Measurements from ENCODE around the gene ADAMTSL1. TPM values are rescaled to one million over a fixed set of nuclear protein-coding genes. Genes with fewer than 3 reads are reported as not detected.

The ADAMTSL1 gene
- total and polyA plus RNA-seq, 2 donors (not counting 3 experiments of a cell fraction or from before 2014, with no cell fraction given): 15.0 to 18.4 TPM

- TF ChIP-seq EZH2 (IDR thresholded peaks at IDR 0.05; ENCODE audit: borderline replicate concordance, low read depth, low read length, severe bottlenecking) (no peak), JUN (IDR thresholded peaks at IDR 0.05; ENCODE audit: borderline replicate concordance, insufficient read depth, insufficient read length, low read depth) (no peak), POLR2A (IDR thresholded peaks at IDR 0.05; ENCODE audit: low read depth, low read length) (no peak), GATA2 (IDR thresholded peaks at IDR 0.05; ENCODE audit: insufficient read depth, insufficient read length, low read depth, low read length) (no peak), POLR2AphosphoS5 (IDR thresholded peaks at IDR 0.05; ENCODE audit: insufficient read depth, low read depth, low read length) (no peak)
- Histone ChIP-seq H3K4me1 (ENCODE audit: control insufficient read depth, extremely low read depth, insufficient read depth, low read length) (no peaks in the 10 kb centered on the region), H3K27me3 (ENCODE audit: control insufficient read depth in 2 of 2, insufficient read depth in 2 of 2, low read length in 2 of 2) (peaks cover 6% of the 10 kb centered on the region in 2 experiments), H3K27ac (ENCODE audit: insufficient read depth, low read depth, low read length) (no peak overlapping the region), H2AFZ (ENCODE audit: low read depth, low read length) (no peak overlapping the region), H3K9me3 (replicated peaks; ENCODE audit: control insufficient read depth, insufficient read depth, low read length) (no peaks in the 10 kb centered on the region), H3K9me1 (replicated peaks; ENCODE audit: control insufficient read depth, extremely low read depth, insufficient read depth, low read length) (no peaks in the 10 kb centered on the region), H3K36me3 (ENCODE audit: control insufficient read depth in 2 of 2, extremely low read depth in 1 of 2, insufficient read depth in 2 of 2, low read length in 2 of 2) (no peaks in the 10 kb centered on the region), H3K79me2 (ENCODE audit: control insufficient read depth, insufficient read depth, low read length) (no peaks in the 10 kb centered on the region), H3K4me2 (ENCODE audit: insufficient read depth, low read length) (no peak overlapping the region), H4K20me1 (replicated peaks; ENCODE audit: control insufficient read depth, extremely low read depth, insufficient read depth, low read length) (no peaks in the 10 kb centered on the region), H3K9ac (replicated peaks; ENCODE audit: extremely low read depth, insufficient read depth, low read length) (no peak overlapping the region), H3K4me3 (replicated peaks in 1 of 3; ENCODE audit: insufficient read depth in 1 of 3, low read depth in 1 of 3, low read length in 3 of 3) (no peak overlapping the region)
- DNase-seq (ENCODE audit: low read depth, low spot score): no peak
- intact Hi-C loops (cut with micrococcal nuclease): no loop called here
- no TSS peak for BruUV-seq (replicated peaks)
- dilution Hi-C loops (cut with MboI; ENCODE audit: extremely low pct_ligation_motif_present, low sequenced_read_pairs): no loop called here
- POLR2A ChIA-PET: no interaction called here
- no peak for FAIRE-seq
- CTCF ChIA-PET: interaction anchor here (0.6 kb wide), 1 partner anchor 539 kb away, joined by 3 read pairs; no protein-coding TSS in a partner anchor
Observed at GRCh38 chr9:18951936-18952335, 478.0 kb downstream of the ADAMTSL1 start.

- no peak overlapping the region for H3K4me3 ChIP-seq (replicated peaks in 1 of 3; ENCODE audit: insufficient read depth in 1 of 3, low read depth in 1 of 3, low read length in 3 of 3)
- no peak overlapping the region for H2AFZ ChIP-seq (ENCODE audit: low read depth, low read length)
- no peaks in the 10 kb centered on the region for H4K20me1 ChIP-seq (replicated peaks; ENCODE audit: control insufficient read depth, extremely low read depth, insufficient read depth, low read length)
- ChIA-PET POLR2A (no interaction called here), CTCF (interaction anchor here (0.6 to 1.1 kb wide), 2 partner anchors 79 to 94 kb away, joined by 3 to 4 read pairs; no protein-coding TSS in a partner anchor)
- no peak for TF ChIP-seq MAX (IDR thresholded peaks at IDR 0.05; ENCODE audit: insufficient read depth, insufficient read length)
- no peak for TF ChIP-seq EZH2 (IDR thresholded peaks at IDR 0.05; ENCODE audit: borderline replicate concordance, low read depth, low read length, severe bottlenecking)
- TF ChIP-seq GATA2 (IDR thresholded peaks at IDR 0.05; ENCODE audit: insufficient read depth, insufficient read length, low read depth, low read length): no peak
- no peak for TF ChIP-seq CTCF (IDR thresholded peaks at IDR 0.05; ENCODE audit: extremely low read depth in 1 of 2, insufficient read depth in 1 of 2, low read depth in 1 of 2, low read length in 2 of 2)
- no peak for TF ChIP-seq POLR2AphosphoS5 (IDR thresholded peaks at IDR 0.05; ENCODE audit: insufficient read depth, low read depth, low read length)
- TF ChIP-seq POLR2A (IDR thresholded peaks at IDR 0.05; ENCODE audit: low read depth, low read length): no peak
- TF ChIP-seq JUN (IDR thresholded peaks at IDR 0.05; ENCODE audit: borderline replicate concordance, insufficient read depth, insufficient read length, low read depth): no peak
- TF ChIP-seq MYC (IDR thresholded peaks at IDR 0.05; ENCODE audit: low read depth, low read length): no peak
- TF ChIP-seq FOS (IDR thresholded peaks at IDR 0.05; ENCODE audit: borderline replicate concordance, insufficient read depth, low read length): no peak
- H3K79me2 ChIP-seq (ENCODE audit: control insufficient read depth, insufficient read depth, low read length): no peaks in the 10 kb centered on the region
- H3K9me3 ChIP-seq (replicated peaks; ENCODE audit: control insufficient read depth, insufficient read depth, low read length): no peaks in the 10 kb centered on the region
- no peak overlapping the region for H3K27ac ChIP-seq (ENCODE audit: insufficient read depth, low read depth, low read length)
- no peak for FAIRE-seq
- no peaks in the 10 kb centered on the region for H3K36me3 ChIP-seq (ENCODE audit: control insufficient read depth in 2 of 2, extremely low read depth in 1 of 2, insufficient read depth in 2 of 2, low read length in 2 of 2)
- intact Hi-C loops (cut with micrococcal nuclease): no loop called here
- BruUV-seq (replicated peaks): no TSS peak
- dilution Hi-C loops (cut with MboI; ENCODE audit: extremely low pct_ligation_motif_present, low sequenced_read_pairs): no loop called here
- no peak overlapping the region for H3K9ac ChIP-seq (replicated peaks; ENCODE audit: extremely low read depth, insufficient read depth, low read length)
- H3K27me3 ChIP-seq (ENCODE audit: control insufficient read depth in 2 of 2, insufficient read depth in 2 of 2, low read length in 2 of 2): peaks cover 0 to 3% of the 10 kb centered on the region in 2 experiments
- H3K4me2 ChIP-seq (ENCODE audit: insufficient read depth, low read length): no peak overlapping the region
- DNase-seq (ENCODE audit: low read depth, low spot score): no peak
- no peaks in the 10 kb centered on the region for H3K9me1 ChIP-seq (replicated peaks; ENCODE audit: control insufficient read depth, extremely low read depth, insufficient read depth, low read length)
- no peaks in the 10 kb centered on the region for H3K4me1 ChIP-seq (ENCODE audit: control insufficient read depth, extremely low read depth, insufficient read depth, low read length)
Observed at GRCh38 chr9:18955626-18956025, 481.7 kb downstream of the ADAMTSL1 start.
